Ishikawa (cell line): ENCODE results near the gene PPM1N.

Experiments used
- CEBPB ChIP-seq: IDR thresholded peaks from 2 replicates; pipeline ENCODE4 v1.6.1; 2012
- CREB1 ChIP-seq: IDR thresholded peaks from 2 replicates; pipeline ENCODE4 v1.6.1; 2012; ENCODE audit warnings: low read depth
- EGR1 ChIP-seq: IDR thresholded peaks from 2 replicates; pipeline ENCODE4 v1.6.1; 2012
- EP300 ChIP-seq: IDR thresholded peaks from 2 replicates; pipeline ENCODE4 v1.6.1; 2012; ENCODE audit warnings: borderline replicate concordance
- FOXM1 ChIP-seq: IDR thresholded peaks from 2 replicates; pipeline ENCODE4 v1.6.1; 2012; ENCODE audit warnings: low read depth, borderline replicate concordance
- MAX ChIP-seq: IDR thresholded peaks from 2 replicates; pipeline ENCODE4 v1.6.1; 2012
- NFIC ChIP-seq: IDR thresholded peaks from 2 replicates; pipeline ENCODE4 v1.6.1; 2012
- RAD21 ChIP-seq: IDR thresholded peaks from 2 replicates; pipeline ENCODE4 v1.6.1; 2012; ENCODE audit warnings: low read depth
- REST ChIP-seq: IDR thresholded peaks from 2 replicates; pipeline ENCODE4 v1.6.1; 2012; ENCODE audit warnings: low read depth, mild to moderate bottlenecking
- TAF1 ChIP-seq: IDR thresholded peaks from 2 replicates; pipeline ENCODE4 v1.6.1; 2012; ENCODE audit warnings: low read depth, mild to moderate bottlenecking
- TCF12 ChIP-seq: IDR thresholded peaks from 2 replicates; pipeline ENCODE4 v1.6.1; 2012; ENCODE audit warnings: low read depth
- TEAD4 ChIP-seq: IDR thresholded peaks from 2 replicates; pipeline ENCODE4 v1.6.1; 2012
- USF1 ChIP-seq: IDR thresholded peaks from 2 replicates; pipeline ENCODE4 v1.6.1; 2012
- YY1 ChIP-seq: IDR thresholded peaks from 2 replicates; pipeline ENCODE4 v1.6.1; 2012; ENCODE audit warnings: low read depth
- ZBTB7A ChIP-seq: IDR thresholded peaks from 2 replicates; pipeline ENCODE4 v1.6.1; 2012; ENCODE audit warnings: low read depth

The PPM1N gene

GRCh38 chr19:45455707-45456499, 42.3 kb upstream of the PPM1N start:
- TF ChIP-seq EP300, result peak; percentile 86
- TF ChIP-seq MAX, result peak; percentile 98
- no peak for TF ChIP-seq ZBTB7A
- no peak for TF ChIP-seq EGR1
- TF ChIP-seq TEAD4, result peak; percentile 99
- TF ChIP-seq TAF1, result no peak
- peak; percentile 93 for TF ChIP-seq USF1
- peak; percentile 61; the same call in 1 of the 2 replicates for TF ChIP-seq FOXM1
- TF ChIP-seq REST, result peak; percentile 44; the same call in 1 of the 2 replicates
- no peak for TF ChIP-seq RAD21
- TF ChIP-seq CREB1, result peak; percentile 73
- peak; percentile 75; the same call in 1 of the 2 replicates for TF ChIP-seq CEBPB
- no peak for TF ChIP-seq YY1
- peak; percentile 94 for TF ChIP-seq NFIC
- TF ChIP-seq TCF12, result peak; percentile 95

- no peak for TF ChIP-seq USF1
- TF ChIP-seq TCF12, result no peak
- TF ChIP-seq EP300, result no peak
- TF ChIP-seq CREB1, result no peak
- no peak for TF ChIP-seq FOXM1
- no peak for TF ChIP-seq EGR1
- TF ChIP-seq TEAD4, result no peak
- TF ChIP-seq CEBPB, result no peak
- TF ChIP-seq ZBTB7A, result no peak
- TF ChIP-seq YY1, result no peak
- TF ChIP-seq REST, result no peak
- TF ChIP-seq TAF1, result no peak
- no peak for TF ChIP-seq RAD21
- TF ChIP-seq NFIC, result no peak
These were observed 41.8 kb upstream of the PPM1N start for GRCh38 chr19:45456500-45456815.

- no peak for TF ChIP-seq CREB1
These were observed 40.5 kb upstream of the PPM1N start for GRCh38 chr19:45457776-45458175.

GRCh38 chr19:45460807-45461347, 37.4 kb upstream of the PPM1N start:
- TF ChIP-seq ZBTB7A (no peak), RAD21 (no peak), TAF1 (no peak), EP300 (no peak), TEAD4 (no peak), MAX (no peak), CEBPB (no peak), NFIC (no peak)

GRCh38 chr19:45462174-45462573, 36.1 kb upstream of the PPM1N start:
- TF ChIP-seq YY1 (no peak), RAD21 (no peak), EP300 (no peak), MAX (no peak), REST (no peak), USF1 (no peak), TAF1 (no peak), EGR1 (no peak), CREB1 (no peak), NFIC (no peak), TEAD4 (no peak), CEBPB (no peak), TCF12 (no peak), ZBTB7A (no peak), FOXM1 (no peak)
